Medulla oblongata (tissue), 1 donor: Measurements from ENCODE around the gene RANBP17.
A peak's percentile ranks its signal among the peaks of the same experiment; 100 is the strongest.

Experiments
- DNase-seq: peaks from one replicate; pipeline ENCODE4 v3.0.0-alpha.2; 2015; ENCODE audit errors: extremely low spot score

RANBP17 gene

DNA sequence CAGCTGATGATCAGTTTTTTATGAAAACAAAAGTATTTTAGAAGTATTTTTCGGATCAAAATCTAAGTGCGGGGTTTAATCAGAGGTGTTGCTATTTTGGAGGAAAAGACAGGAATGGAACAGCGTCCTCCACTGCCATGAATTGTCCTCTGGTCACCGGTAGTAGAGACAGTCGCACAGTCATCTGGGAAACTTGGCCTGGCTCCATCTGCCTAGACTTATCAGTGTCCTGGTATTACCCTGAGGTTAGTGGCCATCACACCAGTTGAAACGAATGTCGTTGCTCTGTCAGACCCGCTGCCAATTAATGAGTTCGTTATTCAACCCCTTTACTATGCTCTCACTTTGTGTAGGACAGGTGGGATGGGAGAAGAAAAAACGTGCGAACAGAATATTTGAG lies 455.4 kb downstream of the RANBP17 start:
- DNase-seq: no peak

DNA sequence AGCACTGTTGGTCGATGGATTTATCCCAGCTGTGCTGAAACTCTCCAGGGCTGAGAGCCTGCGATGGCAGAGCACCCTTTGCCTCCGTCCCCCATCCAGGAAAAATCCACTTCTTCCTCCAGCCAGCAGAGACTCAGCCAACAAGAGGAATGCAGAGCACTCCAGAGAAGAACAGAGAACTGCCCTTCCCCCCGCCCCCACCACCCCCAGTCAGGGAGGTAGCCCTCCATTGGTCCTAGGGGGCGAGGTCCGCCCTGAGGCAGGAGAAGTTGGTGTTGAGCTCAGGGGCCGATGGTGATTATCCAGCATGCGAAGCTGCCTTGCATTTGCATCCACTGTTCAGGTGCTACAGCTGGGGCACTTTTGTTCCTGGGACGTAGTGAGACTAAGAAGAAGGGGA lies 456.2 kb downstream of the RANBP17 start:
- no peak for DNase-seq

DNA sequence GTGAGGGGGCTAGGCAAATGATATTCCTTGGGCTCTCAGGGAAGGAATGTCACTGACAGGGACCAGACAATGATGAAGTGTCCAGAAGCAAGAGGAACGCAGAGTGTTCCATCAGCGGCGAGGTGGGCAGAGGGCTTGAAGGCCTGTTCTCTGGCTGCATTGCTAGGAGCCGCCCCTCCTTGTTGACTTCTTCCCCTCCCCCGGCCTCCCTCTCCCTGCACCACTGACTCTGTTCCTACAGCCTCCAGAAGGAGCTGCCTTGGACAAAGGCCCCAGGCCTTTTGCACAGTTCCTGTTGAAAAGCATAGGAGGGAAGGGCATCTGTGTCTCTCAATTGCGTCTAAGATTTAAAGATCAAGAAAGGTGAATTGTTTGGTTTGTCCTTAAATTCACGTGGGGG lies 459.6 kb downstream of the RANBP17 start:
- no peak for DNase-seq

DNA sequence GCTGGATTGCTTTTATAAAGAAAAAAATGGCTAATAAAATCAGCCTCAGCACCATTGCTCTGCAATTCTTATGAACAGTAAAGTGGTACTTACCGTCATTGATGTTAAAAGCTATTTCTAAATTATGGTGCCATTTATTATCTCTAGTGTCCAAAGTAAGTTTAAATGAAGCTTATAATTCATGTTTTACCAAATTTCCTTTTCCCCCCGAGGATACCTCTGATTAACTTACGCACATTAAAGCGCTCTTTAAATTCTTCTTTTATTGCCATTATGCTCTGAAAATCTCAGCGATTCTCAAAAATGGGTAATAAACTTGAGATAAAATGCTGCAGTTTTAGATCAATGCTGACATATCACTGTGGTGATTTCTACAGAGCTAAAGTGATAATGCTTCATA lies 460.7 kb downstream of the RANBP17 start:
- no peak for DNase-seq

DNA sequence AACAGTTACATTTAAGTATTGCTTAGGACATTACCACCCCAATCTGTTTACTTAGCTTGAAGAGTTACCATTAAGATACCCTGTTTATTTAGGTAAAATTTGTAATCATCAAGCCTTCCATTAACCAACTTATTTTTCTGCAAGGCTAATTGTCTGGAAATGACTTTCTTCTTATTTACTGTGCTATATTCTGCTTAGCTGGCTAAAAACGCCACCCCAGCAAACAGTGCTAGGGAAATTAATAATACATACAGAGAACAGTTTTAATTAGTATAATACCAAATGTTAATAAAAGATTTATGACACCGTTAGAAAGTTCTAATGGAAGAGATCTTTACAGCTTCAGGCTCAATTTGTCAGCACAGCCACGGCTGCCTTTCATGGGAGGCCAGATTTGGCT lies 461.2 kb downstream of the RANBP17 start:
- no peak for DNase-seq

DNA sequence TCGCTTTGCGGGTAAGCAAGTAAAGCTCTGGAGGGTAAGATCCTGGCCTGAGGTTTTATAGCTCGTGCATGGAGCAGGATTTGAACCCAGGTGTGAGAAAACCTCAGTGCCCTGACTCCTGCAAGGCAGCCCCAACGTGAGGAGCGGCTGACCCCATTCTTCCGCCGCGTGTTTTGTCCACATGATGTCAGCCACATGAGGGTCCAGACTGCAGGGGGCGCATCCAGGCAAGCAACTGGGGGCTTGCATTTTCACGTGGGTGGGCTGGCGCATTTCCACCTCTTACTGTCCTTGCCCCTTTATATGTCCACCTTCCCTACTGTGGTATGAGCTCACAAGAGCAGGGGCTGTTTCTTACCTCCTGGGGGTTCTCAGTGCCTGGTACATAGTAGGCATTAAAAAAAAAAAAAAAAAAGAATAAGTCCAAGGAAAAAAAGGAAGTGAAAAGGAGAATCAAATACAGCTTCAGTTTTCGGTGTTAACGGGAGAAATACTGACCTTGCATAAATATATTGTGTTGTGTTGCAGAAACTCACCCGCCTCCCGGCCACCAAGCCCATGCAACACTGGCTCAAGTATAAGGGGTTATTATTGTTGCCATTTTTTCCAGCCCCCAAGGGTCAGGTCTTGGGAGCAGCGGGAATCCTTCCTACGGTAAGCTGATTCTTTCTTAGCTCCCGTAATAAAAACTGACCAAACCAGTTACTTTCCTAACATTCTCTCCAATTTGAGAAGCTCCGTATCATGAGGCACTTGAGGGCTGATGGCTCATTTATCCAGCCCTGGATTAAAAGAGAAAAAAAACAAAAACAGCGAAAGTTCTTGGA lies 462.2 kb downstream of the RANBP17 start:
- DNase-seq: peak; percentile 9

DNA sequence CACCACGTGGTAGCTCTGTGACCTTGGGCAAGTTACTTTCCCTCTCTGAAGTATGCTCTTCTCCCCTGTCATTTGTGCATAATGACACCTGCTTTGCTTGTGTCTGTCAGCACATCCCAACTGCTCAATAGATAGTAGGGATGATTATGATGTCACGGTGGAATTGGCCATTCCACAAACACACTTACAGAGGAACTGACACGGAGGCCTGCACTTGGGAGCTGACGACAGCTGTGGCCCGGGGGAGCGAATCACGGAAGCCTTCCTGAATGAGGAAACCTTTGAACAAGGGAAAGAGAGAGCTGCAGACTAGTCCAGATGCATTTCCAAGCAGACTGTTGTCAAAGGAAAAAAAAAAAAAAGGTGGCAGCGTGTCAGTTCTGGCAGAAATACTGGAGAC lies 468.2 kb downstream of the RANBP17 start:
- no peak for DNase-seq

DNA sequence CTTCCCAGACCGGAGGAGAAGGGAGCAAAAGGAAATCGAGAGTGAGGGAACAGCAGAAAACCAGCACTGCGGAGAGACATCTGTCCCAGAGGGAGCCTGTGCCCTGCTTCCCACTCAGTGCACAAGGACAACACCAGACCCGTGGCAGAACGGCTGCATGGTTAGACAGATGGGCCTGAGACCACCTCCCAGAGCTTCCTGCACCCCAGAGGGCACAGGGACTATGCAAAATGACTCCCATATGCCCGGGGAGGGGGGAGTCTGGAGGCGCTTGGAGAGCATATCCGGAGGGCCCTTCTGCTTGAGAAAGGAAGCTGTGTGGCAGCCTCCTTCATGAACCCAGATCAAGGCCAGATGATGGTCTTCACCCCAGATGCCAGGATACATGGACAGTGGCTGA lies 473.8 kb downstream of the RANBP17 start:
- DNase-seq: no peak

DNA sequence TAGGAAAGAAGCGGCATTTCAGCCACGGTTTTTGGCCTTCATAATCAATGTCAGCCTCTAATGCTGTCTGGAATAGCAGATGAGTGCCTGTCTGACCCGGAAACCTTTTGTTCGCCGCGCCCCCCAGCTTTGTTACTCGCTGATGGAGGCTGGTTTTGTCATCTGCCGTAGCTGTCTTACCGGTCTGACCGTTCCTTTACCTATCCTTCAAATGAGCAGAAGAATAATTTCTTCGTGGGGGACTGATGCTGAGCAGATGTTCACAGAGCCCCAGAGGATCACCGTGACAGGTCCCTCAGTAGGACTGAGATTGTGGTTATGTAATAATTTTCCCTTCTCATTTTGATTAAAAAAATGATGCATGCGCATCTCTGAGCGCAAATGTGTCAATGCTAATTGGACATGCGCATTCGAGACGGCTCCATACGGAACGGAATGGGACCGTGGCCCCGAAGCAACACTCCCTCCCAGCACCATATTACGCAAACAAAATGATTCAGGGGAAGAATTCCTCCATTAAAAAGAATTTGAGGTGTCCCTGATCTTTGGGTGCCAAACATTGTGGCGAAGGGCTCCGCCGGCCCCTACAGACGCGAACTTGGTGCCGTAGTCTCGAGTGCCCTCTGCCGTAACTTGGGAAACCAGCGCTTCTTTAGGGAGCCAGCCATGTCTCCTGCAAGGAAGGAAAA lies 474.8 kb downstream of the RANBP17 start:
- peak; percentile 66 for DNase-seq

DNA sequence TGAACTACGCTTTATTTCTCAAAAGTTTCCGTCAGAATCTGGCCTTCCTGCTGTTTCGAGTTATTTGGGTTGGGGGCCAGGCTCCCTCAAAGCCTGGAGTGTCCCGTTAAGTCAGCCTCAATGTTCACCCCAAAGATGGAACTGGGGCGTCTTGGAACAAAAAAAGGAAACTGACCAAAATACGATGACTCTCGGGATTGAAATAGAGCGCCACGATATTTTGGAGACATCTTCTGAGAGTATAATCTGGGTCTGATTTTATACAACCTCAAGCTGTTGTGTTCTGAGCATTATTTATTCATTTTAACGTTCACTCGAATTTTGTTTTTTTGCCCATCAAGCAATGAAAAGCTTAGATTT lies 475.4 kb downstream of the RANBP17 start:
- no peak for DNase-seq

DNA sequence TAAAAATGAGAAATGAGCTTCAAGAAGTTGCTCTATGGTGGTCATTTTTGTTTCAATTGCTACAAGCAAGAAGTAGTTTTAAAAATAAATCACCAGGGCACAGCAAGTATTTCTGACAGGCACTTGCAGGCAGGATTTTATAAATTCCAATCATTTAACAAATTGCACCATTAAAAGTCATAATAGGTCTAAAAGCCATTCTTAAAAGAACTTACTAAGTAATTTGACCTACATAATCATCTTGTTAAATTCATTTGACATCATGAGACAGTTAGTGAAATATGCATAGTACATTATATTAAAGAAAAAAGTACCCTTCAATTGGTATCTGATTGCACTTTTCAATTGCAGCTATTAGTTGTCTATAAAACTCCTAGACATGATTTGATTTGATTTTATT lies 478.2 kb downstream of the RANBP17 start:
- no peak for DNase-seq

DNA sequence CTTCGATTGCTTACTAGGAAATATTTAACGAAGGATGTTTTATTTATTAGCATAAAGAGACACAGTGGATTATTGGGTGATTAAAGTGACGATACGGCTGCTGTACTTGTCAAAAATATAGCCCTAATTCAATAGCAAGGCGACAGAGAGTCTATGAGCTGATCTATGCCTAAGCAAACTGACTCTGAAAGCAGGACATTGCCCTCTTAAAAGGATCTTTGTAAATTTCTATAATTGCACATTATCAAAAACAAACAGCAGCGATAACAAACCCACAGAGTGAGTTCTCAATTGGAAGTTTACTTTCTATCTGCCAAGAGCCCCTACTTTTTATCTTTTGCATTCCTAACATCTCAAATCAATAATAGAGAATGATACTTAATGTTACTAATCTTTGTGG lies 478.7 kb downstream of the RANBP17 start:
- DNase-seq: no peak

DNA sequence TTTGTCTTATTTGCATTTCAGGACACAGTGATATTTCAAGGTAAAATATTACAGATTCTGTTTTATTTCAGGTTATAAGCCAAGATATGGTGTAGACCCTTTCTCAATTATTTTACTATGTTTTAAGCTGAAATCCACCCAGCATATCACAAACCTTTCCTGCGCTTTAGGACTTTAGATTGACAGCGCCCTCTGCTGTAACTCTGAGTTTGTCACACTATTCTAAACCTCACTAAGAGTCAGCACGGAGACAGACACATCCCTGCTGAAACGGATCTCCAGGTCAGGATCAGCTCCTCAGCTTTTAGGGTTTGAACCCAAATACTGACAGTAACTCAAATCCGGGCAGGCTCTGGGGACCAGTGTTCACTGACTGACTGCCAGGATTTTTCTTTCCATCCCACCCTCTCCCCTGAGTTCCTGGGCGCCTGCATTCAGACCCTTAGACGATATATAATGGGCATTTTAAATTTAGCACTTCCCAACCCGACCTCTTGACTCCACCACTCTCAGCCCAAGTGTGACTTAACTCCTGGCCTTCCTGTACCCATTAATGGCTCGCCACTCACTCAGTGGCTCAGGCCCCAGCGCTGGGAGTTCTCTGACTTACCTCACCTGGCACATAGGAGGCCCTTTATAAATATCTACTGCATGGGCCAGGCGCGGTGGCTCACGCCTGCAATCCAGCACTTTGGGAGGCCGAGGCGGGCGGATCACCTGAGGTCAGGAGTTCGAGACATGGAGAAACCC lies 480.7 kb downstream of the RANBP17 start:
- peak; percentile 73 for DNase-seq

DNA sequence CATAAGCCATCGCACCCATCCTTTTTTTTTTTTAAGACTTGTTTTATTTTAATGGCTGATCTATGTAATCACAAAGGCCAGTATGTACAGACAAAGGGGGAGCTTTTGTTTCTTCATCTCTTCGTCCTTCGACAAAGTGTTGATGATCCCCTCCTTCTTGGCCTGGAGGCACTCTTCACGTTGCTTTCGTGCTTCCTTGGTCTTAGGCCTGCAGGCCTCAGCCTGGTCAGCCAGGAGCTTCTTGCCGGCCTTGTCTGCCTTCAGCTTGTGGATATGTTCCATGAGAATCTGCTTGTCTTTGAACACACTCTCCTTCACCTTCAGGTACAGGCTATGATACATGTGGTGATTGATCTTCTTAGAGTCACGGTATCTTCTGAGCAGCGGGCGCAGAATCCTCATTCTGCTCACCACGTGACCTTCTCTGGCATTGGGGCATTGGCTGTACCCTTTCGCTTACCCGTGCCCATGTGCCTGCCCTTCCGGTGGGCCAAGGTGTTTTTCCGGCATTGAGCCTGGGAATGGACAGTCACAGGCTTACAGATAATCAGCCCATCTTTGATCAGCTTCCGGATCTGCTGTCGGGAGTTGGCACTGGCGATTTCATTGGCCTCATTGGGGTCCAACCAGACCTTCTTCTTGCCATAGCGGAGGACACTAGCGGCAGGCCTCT lies 483.3 kb downstream of the RANBP17 start:
- DNase-seq: no peak
